ENCODE data around the gene SPEF1. TPM values are rescaled to one million over a fixed set of nuclear protein-coding genes. Genes with fewer than 3 reads are reported as not detected.

The SPEF1 gene
- total RNA-seq, 1 experiment from 2014 or later = not detected

- Mint-ChIP-seq H3K36me3 (ENCODE audit: insufficient read depth, unreplicated experiment) (peaks cover 7% of the 10 kb centered on the region), H3K9me3 (ENCODE audit: unreplicated experiment) (no peaks in the 10 kb centered on the region), H3K4me1 (ENCODE audit: insufficient read depth, unreplicated experiment) (no peaks in the 10 kb centered on the region), H3K4me3 (ENCODE audit: unreplicated experiment) (no peak overlapping the region), H3K27me3 (ENCODE audit: insufficient read depth, unreplicated experiment) (peaks cover 8% of the 10 kb centered on the region), H3K27ac (ENCODE audit: low read depth, unreplicated experiment) (no peak overlapping the region)
- no peak for TF ChIP-seq CTCF (IDR thresholded peaks at IDR 0.05; ENCODE audit: unreplicated experiment)
- POLR2A ChIA-PET = interaction anchor here (2.4 kb wide), 1 partner anchor 18 kb away, joined by 7 read pairs; the partner anchor contains the start of gene ADISSP
- BruUV-seq (replicated peaks) = no TSS peak
- CTCF ChIA-PET = interaction anchor here (0.5 to 1.8 kb wide), 11 partner anchors 9 to 430 kb away, joined by 3 to 11 read pairs (median 4); no protein-coding TSS in a partner anchor
- intact Hi-C loops (cut with micrococcal nuclease) = loop anchor here (2.0 kb wide), 1 partner anchor 32 kb away; no protein-coding TSS in a partner anchor
- DNase-seq (ENCODE audit: unreplicated experiment) = no peak
Measured at GRCh38 chr20:3749087-3749688, 32.1 kb downstream of the SPEF1 start.

- no peak for TF ChIP-seq CTCF (IDR thresholded peaks at IDR 0.05; ENCODE audit: unreplicated experiment)
Measured at GRCh38 chr20:3748073-3748472, 33.2 kb downstream of the SPEF1 start.

GRCh38 chr20:3747471-3747870, 33.8 kb downstream of the SPEF1 start:
- ChIA-PET CTCF (interaction anchor here (0.9 to 2.3 kb wide), 8 partner anchors 10 to 72 kb away, joined by 3 to 12 read pairs (median 4); partner anchors contain the start of genes ADISSP and CENPB), POLR2A (interaction anchor here (2.4 kb wide), 1 partner anchor 20 kb away, joined by 7 read pairs; the partner anchor contains the start of gene ADISSP)
- Mint-ChIP-seq H3K9me3 (ENCODE audit: unreplicated experiment) (no peaks in the 10 kb centered on the region), H3K36me3 (ENCODE audit: insufficient read depth, unreplicated experiment) (peaks cover 7% of the 10 kb centered on the region), H3K27ac (ENCODE audit: low read depth, unreplicated experiment) (no peak overlapping the region), H3K4me3 (ENCODE audit: unreplicated experiment) (no peak overlapping the region), H3K4me1 (ENCODE audit: insufficient read depth, unreplicated experiment) (no peaks in the 10 kb centered on the region), H3K27me3 (ENCODE audit: insufficient read depth, unreplicated experiment) (peaks cover 11% of the 10 kb centered on the region)
- intact Hi-C loops (cut with micrococcal nuclease) = no loop called here
- no peak for DNase-seq (ENCODE audit: unreplicated experiment)
- BruUV-seq (replicated peaks) = no TSS peak
- no peak for TF ChIP-seq CTCF (IDR thresholded peaks at IDR 0.05; ENCODE audit: unreplicated experiment)

More at GRCh38 chr20:3748073-3748472, 33.2 kb downstream of the SPEF1 start:
- Mint-ChIP-seq H3K9me3 (ENCODE audit: unreplicated experiment) (no peaks in the 10 kb centered on the region), H3K27me3 (ENCODE audit: insufficient read depth, unreplicated experiment) (peaks cover 11% of the 10 kb centered on the region), H3K36me3 (ENCODE audit: insufficient read depth, unreplicated experiment) (peaks cover 7% of the 10 kb centered on the region), H3K4me1 (ENCODE audit: insufficient read depth, unreplicated experiment) (no peaks in the 10 kb centered on the region), H3K4me3 (ENCODE audit: unreplicated experiment) (no peak overlapping the region), H3K27ac (ENCODE audit: low read depth, unreplicated experiment) (no peak overlapping the region)
- CTCF ChIA-PET = interaction anchor here (0.8 to 2.3 kb wide), 10 partner anchors 9 to 109 kb away, joined by 3 to 12 read pairs (median 4); partner anchors contain the start of genes ADISSP and CENPB
- DNase-seq (ENCODE audit: unreplicated experiment) = no peak
- intact Hi-C loops (cut with micrococcal nuclease) = loop anchor here (2.0 kb wide), 1 partner anchor 31 kb away; no protein-coding TSS in a partner anchor
- POLR2A ChIA-PET = interaction anchor here (2.4 kb wide), 1 partner anchor 19 kb away, joined by 7 read pairs; the partner anchor contains the start of gene ADISSP
- no TSS peak for BruUV-seq (replicated peaks)

GRCh38 chr20:3745686-3746173, 35.5 kb downstream of the SPEF1 start:
- intact Hi-C loops (cut with micrococcal nuclease) = no loop called here
- POLR2A ChIA-PET = interaction anchor here (0.6 kb wide), 1 partner anchor 146 kb away, joined by 3 read pairs; no protein-coding TSS in a partner anchor
- H3K4me1 Mint-ChIP-seq (ENCODE audit: insufficient read depth, unreplicated experiment) = no peaks in the 10 kb centered on the region
- peaks cover 7% of the 10 kb centered on the region for H3K36me3 Mint-ChIP-seq (ENCODE audit: insufficient read depth, unreplicated experiment)
- no TSS peak for BruUV-seq (replicated peaks)
- peaks cover 11% of the 10 kb centered on the region for H3K27me3 Mint-ChIP-seq (ENCODE audit: insufficient read depth, unreplicated experiment)
- TF ChIP-seq CTCF (IDR thresholded peaks at IDR 0.05; ENCODE audit: unreplicated experiment) = no peak
- CTCF ChIA-PET = interaction anchor here (0.9 to 2.7 kb wide), 4 partner anchors 35 to 183 kb away, joined by 3 to 11 read pairs (median 4); no protein-coding TSS in a partner anchor
- DNase-seq (ENCODE audit: unreplicated experiment) = no peak
- no peaks in the 10 kb centered on the region for H3K9me3 Mint-ChIP-seq (ENCODE audit: unreplicated experiment)
- H3K4me3 Mint-ChIP-seq (ENCODE audit: unreplicated experiment) = no peak overlapping the region
- no peak overlapping the region for H3K27ac Mint-ChIP-seq (ENCODE audit: low read depth, unreplicated experiment)

All from MCF 10A (cell line).